K562 treated with DMSO at 1 percent for 4 hours (cell line): ENCODE data around the gene B3GLCT. TPM values are rescaled to one million over a fixed set of nuclear protein-coding genes. Genes with fewer than 3 reads are reported as not detected.

ENCODE experiments used
- total RNA-seq: library from RNA; unstranded; fragments of 300-600 nt; gene quantifications from 2 replicates; pipeline ENCODE4 v1.2.3, GENCODE V29; 2022; ENCODE audit not compliant: insufficient read depth

B3GLCT gene
- 0.82 and 1.6 TPM in 2 replicates for total RNA-seq

DNA sequence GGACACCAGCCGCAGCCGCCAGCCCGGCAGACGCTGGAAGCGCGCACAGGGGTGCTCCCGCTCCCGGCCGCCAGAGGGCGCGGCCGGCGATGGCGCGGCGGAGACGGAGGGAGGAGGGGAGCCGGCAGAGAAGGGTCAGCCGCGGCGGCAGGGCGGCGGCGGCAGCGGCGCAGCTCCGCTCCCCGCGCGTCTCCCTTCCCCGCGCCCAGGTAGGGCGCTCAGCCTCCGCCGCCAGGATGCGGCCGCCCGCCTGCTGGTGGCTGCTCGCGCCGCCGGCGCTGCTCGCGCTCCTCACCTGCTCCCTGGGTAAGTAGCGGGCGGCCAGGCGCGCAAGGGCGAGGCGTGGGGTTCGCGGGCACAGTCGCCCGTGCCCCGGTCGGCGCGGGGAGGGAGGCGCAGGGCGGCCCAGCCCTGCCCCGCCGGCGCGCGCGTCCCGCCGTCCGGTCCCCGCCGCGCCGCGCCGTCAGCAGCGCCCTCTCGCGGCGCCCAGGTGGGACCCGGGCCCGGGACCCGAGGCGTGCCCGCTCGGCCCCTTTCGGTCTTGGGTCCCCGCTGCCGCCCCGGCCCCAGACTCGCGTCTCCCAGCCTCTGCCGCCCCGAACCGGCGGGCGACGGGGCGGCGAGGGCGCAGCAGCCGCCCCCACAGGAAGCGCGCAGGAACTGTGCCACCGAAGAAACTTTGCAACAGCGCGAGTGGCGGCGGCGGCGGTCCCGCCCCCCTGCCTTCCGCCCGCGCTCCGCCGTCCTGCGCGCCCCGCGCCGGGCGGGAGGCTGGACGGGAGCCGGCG, at the start of gene B3GLCT:
Gene B3GLCT (plus strand): TSS at position 127 of the 788 bp plus-strand sequence. CDS start 110 bp downstream, at position 237.

DNA sequence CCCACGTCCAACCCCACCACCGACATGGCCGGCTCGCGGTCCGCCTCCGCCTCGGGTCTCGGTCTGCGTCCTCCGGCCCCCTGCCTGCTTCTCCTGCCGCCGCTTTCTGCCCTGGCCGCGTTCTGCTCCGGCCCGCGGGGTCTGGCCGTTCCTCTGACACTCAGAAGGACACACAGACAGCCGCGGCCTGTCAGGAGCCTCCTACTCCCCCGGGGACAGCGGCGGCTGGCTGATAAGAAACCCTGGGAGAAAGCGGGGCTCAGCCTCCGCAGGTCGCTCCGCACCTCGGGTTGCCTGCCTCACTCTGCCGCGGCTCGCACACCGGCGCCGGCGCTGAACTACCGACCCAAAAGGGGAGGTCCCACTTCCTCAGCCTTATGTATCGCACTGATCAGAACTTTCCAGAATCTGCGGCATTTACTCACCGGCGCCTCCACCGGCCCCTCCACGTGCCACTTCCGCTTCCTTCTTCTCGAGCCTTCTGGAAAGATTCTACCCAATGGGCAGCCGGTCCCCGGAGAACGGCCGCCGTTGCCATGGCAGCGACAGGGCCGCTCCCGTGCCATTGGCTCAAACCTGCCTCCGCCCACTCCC, 38.1 kb upstream of the B3GLCT start, which contains the start of gene HSPH1:
Gene HSPH1 (minus strand): TSS at position 348 of the 594 bp plus-strand sequence. CDS start 322 bp downstream, at position 26.

Other genes starting within 250 kb of the B3GLCT start
- gene HSPH1, start 38.1 kb upstream of the B3GLCT start, total RNA-seq = 29.2 and 45.4 TPM in 2 replicates